Measurements from ENCODE around the gene LILRA1.

- no peak for TF ChIP-seq CTCF (conservative IDR thresholded peaks at IDR 0.05; ENCODE audit: low read depth, low read length)
- TF ChIP-seq EZH2 (IDR thresholded peaks at IDR 0.05; ENCODE audit: low read length, unreplicated experiment), result no peak
- TF ChIP-seq EZH2phosphoT487 (IDR thresholded peaks at IDR 0.05; ENCODE audit: borderline replicate concordance, low read length), result no peak
Measured at GRCh38 chr19:54556194-54556593, 37.2 kb upstream of the LILRA1 start.
